Neutrophil (primary cell): ENCODE data around the gene MINAR1.

Experiments
- H3K27ac ChIP-seq: fragments of 200-600 bp; sonication (generic); 2 replicates; pipeline ENCODE4 v1.5.1; 2016; ENCODE audit warnings: mild to moderate bottlenecking, moderate library complexity
- H3K27me3 ChIP-seq: fragments of 200-600 bp; sonication (generic); 2 replicates; pipeline ENCODE4 v1.6.0; 2016; ENCODE audit warnings: mild to moderate bottlenecking
- H3K36me3 ChIP-seq: fragments of 200-600 bp; sonication (generic); 2 replicates; pipeline ENCODE4 v1.5.1; 2017
- H3K4me1 ChIP-seq, 2 experiments: fragments of 200-600 bp in 1 of 2; sonication (generic) in 1 of 2; 1 replicate in 1 of 2; 2 replicates in 1 of 2; pipeline versions ENCODE4 v1.5.1 to v1.6.1; 2013 to 2016; ENCODE audit warnings: low read depth in 1 of 2, low read length in 1 of 2, mild to moderate bottlenecking in 1 of 2, moderate library complexity in 1 of 2; ENCODE audit not compliant: control insufficient read depth in 1 of 2, insufficient read depth in 1 of 2
- H3K4me3 ChIP-seq, 2 experiments: fragments of 200-600 bp in 1 of 2; sonication (generic) in 1 of 2; 1 replicate in 1 of 2; 2 replicates in 1 of 2; pipeline ENCODE4 v1.5.1; 2013 to 2016; ENCODE audit warnings: low read depth in 1 of 2, low read length in 1 of 2, mild to moderate bottlenecking in 1 of 2, moderate library complexity in 1 of 2
- H3K9me3 ChIP-seq: fragments of 200-600 bp; sonication (generic); 2 replicates; pipeline ENCODE4 v1.5.1; 2016
- TF ChIP-seq, protein P1 (sequence below): fragments of 200-600 bp; sonication (generic); IDR thresholded peaks from 2 replicates; pipeline ENCODE4 v1.5.1; 2016; ENCODE audit warnings: antibody characterized with exemption

MINAR1 gene

DNA sequence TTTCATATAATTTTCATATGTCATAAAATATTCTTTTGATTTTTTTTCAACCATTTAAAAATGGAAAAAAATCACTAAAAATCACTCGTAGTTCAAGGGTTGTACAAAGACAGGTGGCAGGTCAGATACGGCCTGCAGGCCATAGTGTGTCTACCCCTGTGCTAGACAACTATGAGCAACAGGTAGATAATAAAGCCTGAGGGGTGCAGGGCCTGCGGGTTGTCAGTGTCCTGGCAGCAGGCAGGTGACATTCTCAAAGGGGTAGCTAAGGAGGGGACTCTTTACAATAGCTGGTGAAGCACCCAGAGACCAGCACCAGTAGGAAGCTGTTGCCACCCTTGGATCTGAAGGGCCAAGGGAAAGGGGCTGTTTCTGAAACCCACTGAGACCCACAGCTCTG is 34.4 kb downstream of the MINAR1 start:
- no peak overlapping the region for H3K4me3 ChIP-seq
- TF ChIP-seq, protein P1, sequence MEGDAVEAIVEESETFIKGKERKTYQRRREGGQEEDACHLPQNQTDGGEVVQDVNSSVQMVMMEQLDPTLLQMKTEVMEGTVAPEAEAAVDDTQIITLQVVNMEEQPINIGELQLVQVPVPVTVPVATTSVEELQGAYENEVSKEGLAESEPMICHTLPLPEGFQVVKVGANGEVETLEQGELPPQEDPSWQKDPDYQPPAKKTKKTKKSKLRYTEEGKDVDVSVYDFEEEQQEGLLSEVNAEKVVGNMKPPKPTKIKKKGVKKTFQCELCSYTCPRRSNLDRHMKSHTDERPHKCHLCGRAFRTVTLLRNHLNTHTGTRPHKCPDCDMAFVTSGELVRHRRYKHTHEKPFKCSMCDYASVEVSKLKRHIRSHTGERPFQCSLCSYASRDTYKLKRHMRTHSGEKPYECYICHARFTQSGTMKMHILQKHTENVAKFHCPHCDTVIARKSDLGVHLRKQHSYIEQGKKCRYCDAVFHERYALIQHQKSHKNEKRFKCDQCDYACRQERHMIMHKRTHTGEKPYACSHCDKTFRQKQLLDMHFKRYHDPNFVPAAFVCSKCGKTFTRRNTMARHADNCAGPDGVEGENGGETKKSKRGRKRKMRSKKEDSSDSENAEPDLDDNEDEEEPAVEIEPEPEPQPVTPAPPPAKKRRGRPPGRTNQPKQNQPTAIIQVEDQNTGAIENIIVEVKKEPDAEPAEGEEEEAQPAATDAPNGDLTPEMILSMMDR = no peak
- no peaks in the 10 kb centered on the region for H3K27me3 ChIP-seq
- no peaks in the 10 kb centered on the region for H3K9me3 ChIP-seq
- no peak overlapping the region for H3K27ac ChIP-seq
- no peaks in the 10 kb centered on the region for H3K4me1 ChIP-seq
- H3K36me3 ChIP-seq = no peaks in the 10 kb centered on the region

DNA sequence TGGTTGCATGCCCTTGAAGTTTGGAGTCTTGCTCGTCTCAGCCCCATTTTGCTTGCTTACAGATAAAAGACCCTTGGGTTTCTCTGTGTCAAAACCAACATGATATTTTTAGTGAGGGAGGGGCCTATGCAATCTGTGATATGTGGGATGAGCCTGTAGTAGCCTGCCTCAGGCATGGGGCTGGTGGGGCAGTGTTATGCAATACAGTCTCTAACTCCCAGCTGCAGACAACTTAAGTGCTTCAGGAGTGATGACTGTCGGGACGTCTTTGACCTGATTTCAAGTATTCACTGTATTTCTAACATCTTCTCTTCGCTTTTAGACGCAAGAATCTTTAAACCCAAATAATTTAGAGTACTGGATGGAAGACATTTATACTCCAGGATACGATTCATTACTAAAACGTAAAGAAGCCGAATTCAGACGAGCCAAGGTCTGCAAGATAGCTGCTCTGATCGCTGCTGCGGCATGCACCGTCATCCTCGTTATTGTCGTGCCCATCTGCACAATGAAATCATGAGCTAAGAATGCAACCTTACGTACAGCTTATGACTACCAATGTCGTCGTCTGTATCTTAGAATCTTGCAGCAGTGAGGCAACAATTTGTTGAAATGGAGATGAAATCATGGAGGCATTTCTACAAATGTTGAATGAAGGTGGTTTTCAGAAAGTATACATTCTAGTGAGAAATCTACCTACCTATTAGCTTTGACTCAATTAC is 35.9 kb downstream of the MINAR1 start:
- Histone ChIP-seq H3K4me1 (no peaks in the 10 kb centered on the region), H3K27ac (no peak overlapping the region), H3K27me3 (no peaks in the 10 kb centered on the region), H3K9me3 (no peaks in the 10 kb centered on the region), H3K4me3 (no peak overlapping the region), H3K36me3 (no peaks in the 10 kb centered on the region)
- TF ChIP-seq, protein P1 = no peak

DNA sequence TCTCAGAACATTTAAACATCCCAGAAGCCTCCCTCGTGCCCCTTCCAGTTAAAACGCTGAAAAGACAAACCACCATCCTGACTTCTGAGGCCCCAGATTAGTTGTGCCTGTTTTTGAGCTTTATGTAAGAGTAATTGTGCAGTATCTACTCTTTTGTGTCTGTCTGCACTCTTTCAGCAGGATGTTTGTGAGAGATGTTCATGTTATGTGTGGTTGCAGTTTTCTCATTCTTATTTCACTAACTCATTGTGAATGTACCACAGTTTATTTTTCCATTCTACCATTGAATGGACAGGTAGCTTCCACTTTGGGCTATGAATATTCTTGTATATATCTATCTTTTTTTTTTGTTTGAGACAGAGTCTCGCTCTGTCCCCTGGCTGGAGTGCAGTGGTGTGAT is 40.3 kb downstream of the MINAR1 start:
- no peaks in the 10 kb centered on the region for H3K9me3 ChIP-seq
- TF ChIP-seq, protein P1 = no peak
- H3K4me1 ChIP-seq = no peaks in the 10 kb centered on the region
- H3K27ac ChIP-seq = no peak overlapping the region
- H3K4me3 ChIP-seq = no peak overlapping the region
- H3K36me3 ChIP-seq = no peaks in the 10 kb centered on the region
- H3K27me3 ChIP-seq = peaks cover 21% of the 10 kb centered on the region

DNA sequence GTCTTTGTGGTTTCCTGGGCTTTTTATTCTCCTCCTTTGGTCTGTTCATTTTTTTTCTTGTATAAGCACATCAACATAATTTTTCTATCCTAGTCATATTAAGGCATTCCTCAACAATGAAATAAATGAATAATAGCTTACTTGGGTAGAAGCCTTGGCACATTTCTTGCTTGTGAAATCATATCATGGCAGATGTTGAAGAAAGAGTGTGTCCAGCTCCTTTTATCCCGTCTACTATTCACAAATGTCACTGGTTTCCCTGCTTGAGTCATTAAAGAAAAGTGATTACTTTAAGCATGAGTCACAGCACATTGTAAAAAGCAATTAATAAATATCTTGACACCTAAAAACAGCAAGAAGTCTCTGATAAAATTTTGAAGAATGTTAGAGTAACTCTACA is 42.1 kb downstream of the MINAR1 start:
- TF ChIP-seq, protein P1 = no peak
- Histone ChIP-seq H3K36me3 (no peaks in the 10 kb centered on the region), H3K27me3 (peaks cover 21% of the 10 kb centered on the region), H3K4me3 (no peak overlapping the region), H3K4me1 (no peaks in the 10 kb centered on the region), H3K9me3 (no peaks in the 10 kb centered on the region), H3K27ac (no peak overlapping the region)

DNA sequence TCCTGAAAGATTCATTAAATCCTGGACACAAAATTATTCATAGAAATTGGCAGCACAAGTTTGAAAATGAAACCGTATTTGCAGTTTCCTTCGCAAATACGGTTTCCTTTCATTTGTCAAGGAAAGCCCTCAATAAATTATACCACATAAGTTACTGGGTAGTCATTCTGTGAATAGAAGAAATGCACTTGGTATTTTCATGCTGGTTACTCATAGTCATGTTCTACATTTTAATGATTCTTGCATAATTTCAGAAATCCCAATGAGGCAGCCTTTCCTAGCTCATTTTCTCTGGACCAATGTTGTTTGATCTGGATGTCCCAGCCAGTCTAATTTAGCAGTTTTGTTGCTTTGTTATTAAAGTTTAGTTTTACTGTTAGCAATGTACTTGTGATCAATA is 43.2 kb downstream of the MINAR1 start:
- Histone ChIP-seq H3K4me1 (no peaks in the 10 kb centered on the region), H3K27ac (no peak overlapping the region), H3K4me3 (no peak overlapping the region), H3K9me3 (no peaks in the 10 kb centered on the region), H3K36me3 (no peaks in the 10 kb centered on the region), H3K27me3 (peaks cover 30% of the 10 kb centered on the region)
- TF ChIP-seq, protein P1 = no peak
